ENCODE measurements around the gene USP44.

USP44 gene

GRCh38 chr12:95548056-95548538 lies 3.2 kb downstream of the USP44 start:
- DNase-seq (ENCODE audit: low read depth) = no peak

- DNase-seq (ENCODE audit: low read depth) = no peak
Observed at GRCh38 chr12:95547522-95548055, 3.7 kb downstream of the USP44 start.

- no peak for DNase-seq (ENCODE audit: low read depth)
Observed at GRCh38 chr12:95546491-95546813, 4.8 kb downstream of the USP44 start.

GRCh38 chr12:95545731-95546490 lies 5.4 kb downstream of the USP44 start:
- DNase-seq (ENCODE audit: low read depth) = no peak

- no peak for DNase-seq (ENCODE audit: low read depth)
Observed at GRCh38 chr12:95545303-95545702, 6.0 kb downstream of the USP44 start.

GRCh38 chr12:95544756-95545155 lies 6.5 kb downstream of the USP44 start:
- no peak for DNase-seq (ENCODE audit: low read depth)

GRCh38 chr12:95543305-95543704 lies 8.0 kb downstream of the USP44 start:
- DNase-seq (ENCODE audit: low read depth) = no peak

GRCh38 chr12:95541436-95541835 lies 9.8 kb downstream of the USP44 start:
- no peak for DNase-seq (ENCODE audit: low read depth)

- no peak for DNase-seq (ENCODE audit: low read depth)
Observed at GRCh38 chr12:95538656-95539055, 12.6 kb downstream of the USP44 start.

- no peak for DNase-seq (ENCODE audit: low read depth)
Observed at GRCh38 chr12:95538006-95538405, 13.3 kb downstream of the USP44 start.

- DNase-seq (ENCODE audit: low read depth) = no peak
Observed at GRCh38 chr12:95533985-95534384, 17.3 kb downstream of the USP44 start.

- no peak for DNase-seq (ENCODE audit: low read depth)
Observed at GRCh38 chr12:95532851-95533250, 18.4 kb downstream of the USP44 start.

- no peak for DNase-seq (ENCODE audit: low read depth)
Observed at GRCh38 chr12:95529693-95530225, 21.5 kb downstream of the USP44 start.

- DNase-seq (ENCODE audit: low read depth) = no peak
Observed at GRCh38 chr12:95528431-95528830, 22.8 kb downstream of the USP44 start.

- DNase-seq (ENCODE audit: low read depth) = no peak
Observed at GRCh38 chr12:95522692-95523091, 28.6 kb downstream of the USP44 start.

- DNase-seq (ENCODE audit: low read depth) = no peak
Observed at GRCh38 chr12:95520816-95521215, 30.5 kb downstream of the USP44 start.

GRCh38 chr12:95518944-95519343 lies 32.3 kb downstream of the USP44 start:
- no peak for DNase-seq (ENCODE audit: low read depth)

- no peak for DNase-seq (ENCODE audit: low read depth)
Observed at GRCh38 chr12:95517246-95517645, 34.0 kb downstream of the USP44 start.

- DNase-seq (ENCODE audit: low read depth) = no peak
Observed at GRCh38 chr12:95516757-95517156, 34.5 kb downstream of the USP44 start.

- no peak for DNase-seq (ENCODE audit: low read depth)
Observed at GRCh38 chr12:95515197-95515596, 36.1 kb downstream of the USP44 start.

GRCh38 chr12:95513599-95513998 lies 37.7 kb downstream of the USP44 start:
- no peak for DNase-seq (ENCODE audit: low read depth)

GRCh38 chr12:95511977-95512376 lies 39.3 kb downstream of the USP44 start:
- DNase-seq (ENCODE audit: low read depth) = no peak

- no peak for DNase-seq (ENCODE audit: low read depth)
Observed at GRCh38 chr12:95509300-95509699, 42.0 kb downstream of the USP44 start.

Measured in T-helper 22 cell (primary cell).